HepG2 (cell line): Measurements from ENCODE around the gene PERCC1. TPM values are rescaled to one million over a fixed set of nuclear protein-coding genes. Genes with fewer than 3 reads are reported as not detected.

ENCODE experiments used
- ATAC-seq: fragments of 200-7000 bp; cut with Tn5 transposase; 3 replicates; pipeline ENCODE4 v1.9.1; 2020; ENCODE audit warnings: mild to moderate bottlenecking, moderate library complexity
- BruUV-seq: library from RNA; stranded (reverse); fragments of 400-500 nt; replicated peaks from 2 replicates; lab custom pipeline; 2021; lab: Mats Ljungman, UMichigan
- CTCF ChIA-PET: fragments of 300-600 bp; formaldehyde crosslinking; extraction: SDS; loops from one replicate; lab custom pipeline; 2021; ENCODE audit warnings: low total read pairs, inconsistent platforms, low intra/inter-chr PET ratio; lab: Yijun Ruan, JAX
- POLR2A ChIA-PET: fragments of 350-600 bp; sonication (Branson Sonifier 250); formaldehyde crosslinking; loops from one replicate; lab custom pipeline; 2020; ENCODE audit warnings: antibody characterized with exemption, inconsistent platforms; lab: Yijun Ruan, JAX
- DNase-seq: peaks from one replicate; pipeline ENCODE4 v3.0.0-alpha.2; 2015; ENCODE audit warnings: low spot score
- FAIRE-seq: peaks from 3 replicates; lab custom pipeline; 2011; peaks lifted over from hg19 to GRCh38; lab: Jason Lieb, UNC
- H2AFZ ChIP-seq: one replicate; pipeline ENCODE4 v1.6.1; 2011; ENCODE audit warnings: low read length, inconsistent platforms
- H3K27ac ChIP-seq: fragments of 300-600 bp; 3 replicates; pipeline ENCODE4 v1.8.0; 2011; ENCODE audit warnings: mixed run types, mild to moderate bottlenecking, mixed read lengths, low read length, inconsistent platforms; ENCODE audit not compliant: insufficient read depth; ENCODE audit errors: extremely low read length
- H3K27me3 ChIP-seq, 2 experiments: fragments of 200-600 bp in 1 of 2; 2 replicates in 1 of 2; 3 replicates in 1 of 2; pipeline versions ENCODE4 v1.6.0 to v1.8.0; 2011; ENCODE audit warnings: low read length in 2 of 2, mild to moderate bottlenecking in 2 of 2, moderate library complexity in 2 of 2, inconsistent platforms in 1 of 2; ENCODE audit not compliant: insufficient read depth in 2 of 2, control insufficient read depth in 1 of 2
- H3K36me3 ChIP-seq, 2 experiments: fragments of 200-600 bp in 1 of 2; replicated peaks in 1 of 2; 2 replicates in 1 of 2; 3 replicates in 1 of 2; pipeline versions ENCODE4 v1.5.1 to v1.8.0; 2011; ENCODE audit warnings: low read length in 2 of 2, inconsistent platforms in 1 of 2; ENCODE audit not compliant: insufficient read depth in 2 of 2, control insufficient read depth in 1 of 2
- H3K4me1 ChIP-seq: 2 replicates; pipeline ENCODE4 v1.5.1; 2012; ENCODE audit warnings: low read length, inconsistent platforms; ENCODE audit not compliant: insufficient read depth
- H3K4me2 ChIP-seq: 2 replicates; pipeline ENCODE4 v1.6.0; 2011; ENCODE audit warnings: low read depth, low read length, inconsistent platforms
- H3K4me3 ChIP-seq, 3 experiments: fragments of 200-600 bp in 1 of 3; sonication (generic), shearing (Covaris generic) in 1 of 3; replicated peaks in 1 of 3; 2 replicates each; pipeline ENCODE4 v1.5.1; 2011 to 2016; ENCODE audit warnings: low read length in 3 of 3, inconsistent platforms in 2 of 3, low read depth in 2 of 3, mild to moderate bottlenecking in 2 of 3, control low read depth in 1 of 3, mixed read lengths in 1 of 3; ENCODE audit not compliant: insufficient read depth in 1 of 3
- H3K79me2 ChIP-seq: one replicate; pipeline ENCODE4 v1.6.1; 2011; ENCODE audit warnings: low read length, inconsistent platforms; ENCODE audit not compliant: insufficient read depth
- H3K9ac ChIP-seq: 2 replicates; pipeline ENCODE4 v1.6.0; 2011; ENCODE audit warnings: mild to moderate bottlenecking, low read depth, low read length, inconsistent platforms; ENCODE audit not compliant: insufficient read depth
- H3K9me3 ChIP-seq: 2 replicates; pipeline ENCODE4 v1.5.1; 2012; ENCODE audit warnings: mild to moderate bottlenecking, low read length
- H4K20me1 ChIP-seq: 2 replicates; pipeline ENCODE4 v1.6.0; 2011; ENCODE audit warnings: inconsistent platforms, mild to moderate bottlenecking, low read length, moderate library complexity; ENCODE audit not compliant: insufficient read depth
- AGO2 ChIP-seq: fragments of 200-400 bp; formaldehyde crosslinking; optimal IDR thresholded peaks from 2 replicates; pipeline ENCODE3; 2017; ENCODE audit warnings: mild to moderate bottlenecking, low read depth, low read length, moderate library complexity
- DMAP1 ChIP-seq: IDR thresholded peaks from 2 replicates; pipeline ENCODE4 v1.6.1; 2016
- JUNB ChIP-seq: sonication (generic); formaldehyde crosslinking; IDR thresholded peaks from 2 replicates; pipeline ENCODE4 v1.8.0; 2022; ENCODE audit warnings: missing genetic modification reagents, mild to moderate bottlenecking, borderline replicate concordance
- MIER2 ChIP-seq: IDR thresholded peaks from 2 replicates; pipeline ENCODE4 v1.6.1; 2016; ENCODE audit warnings: missing biosample characterization, missing genetic modification reagents
- PAX8 ChIP-seq: sonication (generic); formaldehyde crosslinking; IDR thresholded peaks from 2 replicates; pipeline ENCODE4 v1.8.0; 2022; ENCODE audit warnings: mild to moderate bottlenecking, missing genetic modification reagents, borderline replicate concordance
- REL ChIP-seq: sonication (generic); formaldehyde crosslinking; conservative IDR thresholded peaks from 2 replicates; pipeline ENCODE4 v1.8.0; 2022; ENCODE audit warnings: mild to moderate bottlenecking, missing genetic modification reagents, moderate library complexity
- SIX4 ChIP-seq: sonication (generic); formaldehyde crosslinking; IDR thresholded peaks from 2 replicates; pipeline ENCODE4 v1.4.0; 2020; ENCODE audit warnings: missing genetic modification reagents
- TEAD3 ChIP-seq: optimal IDR thresholded peaks from 2 replicates; pipeline ENCODE3; 2016; ENCODE audit warnings: borderline replicate concordance
- ZBTB20 ChIP-seq: sonication (generic); formaldehyde crosslinking; IDR thresholded peaks from 2 replicates; pipeline ENCODE4 v1.8.1; 2023; ENCODE audit warnings: missing genetic modification reagents, low read depth, mild to moderate bottlenecking, borderline replicate concordance
- ZNF44 ChIP-seq: sonication (generic); formaldehyde crosslinking; IDR thresholded peaks from 2 replicates; pipeline ENCODE4 v1.5.1; 2020; ENCODE audit warnings: mild to moderate bottlenecking, missing genetic modification reagents
- ZNF441 ChIP-seq: sonication (generic); formaldehyde crosslinking; IDR thresholded peaks from 2 replicates; pipeline ENCODE4 v1.7.0; 2021; ENCODE audit warnings: missing genetic modification reagents, borderline replicate concordance
- ZNF644 ChIP-seq: IDR thresholded peaks from 2 replicates; pipeline ENCODE4 v1.6.1; 2016; ENCODE audit warnings: low read depth
- WGBS: methylation state at CpG from one replicate; pipeline ENCODE4 v1.1.6; 2017; ENCODE audit warnings: low lambda C conversion rate; 5-methylcytosine and 5-hydroxymethylcytosine counted together
- in situ Hi-C: cut with HindIII; loops from 2 replicates; pipeline ENCODE4 v1.10.0; 2017; ENCODE audit warnings: low pct_unique_long_range_greater_than_20kb; ENCODE audit not compliant: extremely low pct_ligation_motif_present
- intact Hi-C: fragments of 100-400 bp; cut with micrococcal nuclease; formaldehyde crosslinking; loops from one replicate; pipeline ENCODE4 v1.10.0; 2022; ENCODE audit not compliant: unreplicated experiment
- polyA plus RNA-seq, 8 experiments: library from polyadenylated mRNA; depleted of rRNA in 3 of 8; stranded (reverse) in 7 of 8; unstranded in 1 of 8; fragments of >200 nt; fragmentation: Illumina TruSeq in 4 of 8; extraction: Trizol in 4 of 8; gene quantifications; 2 replicates each; pipeline versions ENCODE4 v1.2.1 to v1.2.3, GENCODE V29; 2011 to 2016; ENCODE audit warnings: low read depth in 4 of 8, missing spikeins in 1 of 8, mixed read lengths in 1 of 8; ENCODE audit not compliant: insufficient read depth in 1 of 8
- total RNA-seq, 5 experiments: library from RNA; depleted of rRNA; stranded (reverse); fragments of >200 nt; fragmentation: Illumina TruSeq; extraction: Trizol; gene quantifications; 2 replicates each; pipeline ENCODE4 v1.2.3, GENCODE V29; 2016; ENCODE audit warnings: low read depth in 1 of 5

PERCC1 gene
- total and polyA plus RNA-seq, 2 of the 13 experiments (the other 11 are each of a cell fraction or from before 2014, with no cell fraction given), result 0.15 TPM; not detected in 1

- FAIRE-seq (no peak), ATAC-seq (no peak), DNase-seq (no peak)
- no peak overlapping the region for H3K4me3 ChIP-seq
- in situ Hi-C loops (no loop called here), intact Hi-C loops (no loop called here)
- POLR2A ChIA-PET, result no interaction called here
- no peaks in the 10 kb centered on the region for H3K27me3 ChIP-seq
- H3K27ac ChIP-seq, result no peak overlapping the region
- WGBS, result 96% methylated on average over 4 of the region's 17 CpGs
- H3K4me2 ChIP-seq, result no peak overlapping the region
- no peak overlapping the region for H2AFZ ChIP-seq
- no peaks in the 10 kb centered on the region for H3K4me1 ChIP-seq
- no peak for TF ChIP-seq MIER2 (CRISPR knock-in tag)
- no peak for TF ChIP-seq ZNF644 (CRISPR knock-in tag)
- no peak for TF ChIP-seq REL (CRISPR knock-in tag)
- TF ChIP-seq TEAD3 (CRISPR knock-in tag), result no peak
- TF ChIP-seq AGO2, result peak; percentile 41
- no peak overlapping the region for H3K9ac ChIP-seq
- no TSS peak for BruUV-seq
- H3K79me2 ChIP-seq, result no peaks in the 10 kb centered on the region
- CTCF ChIA-PET, result no interaction called here
- no peaks in the 10 kb centered on the region for H4K20me1 ChIP-seq
- peaks cover 11 to 23% of the 10 kb centered on the region in 2 experiments; a peak in 4 of 5 replicates for H3K36me3 ChIP-seq
- H3K9me3 ChIP-seq, result no peaks in the 10 kb centered on the region
Measured at GRCh38 chr16:1454561-1454960, 23.7 kb downstream of the PERCC1 start.

- ChIA-PET POLR2A (no interaction called here), CTCF (no interaction called here)
- no peaks in the 10 kb centered on the region for H3K4me1 ChIP-seq
- no peak for DNase-seq
- no peaks in the 10 kb centered on the region for H3K9me3 ChIP-seq
- in situ Hi-C loops, result no loop called here
- 90% methylated on average over 17 of the region's 41 CpGs for WGBS
- H3K36me3 ChIP-seq, result peaks cover 13 to 29% of the 10 kb centered on the region in 2 experiments; a peak in 4 of 5 replicates
- intact Hi-C loops, result no loop called here
- H3K27me3 ChIP-seq, result no peaks in the 10 kb centered on the region
- no TSS peak for BruUV-seq
- H4K20me1 ChIP-seq, result no peaks in the 10 kb centered on the region
- no peak overlapping the region for H3K9ac ChIP-seq
- no peak overlapping the region for H2AFZ ChIP-seq
- no peak for FAIRE-seq
- no peak overlapping the region for H3K4me3 ChIP-seq
- ATAC-seq, result no peak
- H3K27ac ChIP-seq, result no peak overlapping the region
- H3K79me2 ChIP-seq, result no peaks in the 10 kb centered on the region
- no peak overlapping the region for H3K4me2 ChIP-seq
- TF ChIP-seq ZNF441 (CRISPR knock-in tag) (no peak), SIX4 (CRISPR knock-in tag) (no peak), PAX8 (no peak), ZNF44 (CRISPR knock-in tag) (no peak), JUNB (no peak), DMAP1 (CRISPR knock-in tag) (no peak), ZBTB20 (CRISPR knock-in tag) (no peak)
Measured at GRCh38 chr16:1455190-1456171, 24.6 kb downstream of the PERCC1 start.
